IMR-90 (cell line): ENCODE data around the gene FXYD5. TPM values are rescaled to one million over a fixed set of nuclear protein-coding genes. Genes with fewer than 3 reads are reported as not detected.

Experiments
- ATAC-seq: fragments of 200-7000 bp; cut with Tn5 transposase; 2 replicates; pipeline ENCODE4 v1.9.1; 2020; ENCODE audit warnings: low read depth, mild to moderate bottlenecking, moderate library complexity
- BruUV-seq: library from RNA; stranded (reverse); fragments of 400-500 nt; replicated peaks from 2 replicates; lab custom pipeline; 2021; lab: Mats Ljungman, UMichigan
- CTCF ChIA-PET: fragments of 300-600 bp; formaldehyde crosslinking; extraction: SDS; loops from one replicate; lab custom pipeline; 2021; ENCODE audit warnings: antibody characterized with exemption; lab: Yijun Ruan, JAX
- POLR2A ChIA-PET: fragments of 300-600 bp; sonication (Branson Sonifier 250); formaldehyde crosslinking; loops from one replicate; lab custom pipeline; 2022; ENCODE audit warnings: antibody characterized with exemption; ENCODE audit not compliant: unreplicated experiment; lab: Charles Lee
- DNase-seq: peaks from one replicate; pipeline ENCODE4 v3.0.0; 2013
- H2AFZ ChIP-seq: replicated peaks from 2 replicates; pipeline ENCODE3; 2013; ENCODE audit warnings: low read length, mild to moderate bottlenecking; ENCODE audit not compliant: poor library complexity
- H2AK5ac ChIP-seq: 2 replicates; pipeline ENCODE4 v1.6.1; 2013; ENCODE audit warnings: low read depth, low read length, inconsistent platforms
- H2AK9ac ChIP-seq: replicated peaks from 2 replicates; pipeline ENCODE3; 2013; ENCODE audit warnings: mild to moderate bottlenecking, low read depth, low read length, moderate library complexity; ENCODE audit not compliant: poor library complexity
- H2BK120ac ChIP-seq: 2 replicates; pipeline ENCODE4 v1.6.1; 2013; ENCODE audit warnings: low read depth, low read length, inconsistent platforms
- H2BK15ac ChIP-seq: 3 replicates; pipeline ENCODE4 v1.6.1; 2013; ENCODE audit warnings: low read depth, low read length, inconsistent platforms
- H2BK20ac ChIP-seq: 2 replicates; pipeline ENCODE4 v1.6.1; 2013; ENCODE audit warnings: low read depth, mild to moderate bottlenecking, inconsistent platforms, low read length, moderate library complexity
- H2BK5ac ChIP-seq: 2 replicates; pipeline ENCODE4 v1.6.1; 2013; ENCODE audit warnings: mild to moderate bottlenecking, low read depth, low read length, inconsistent platforms; ENCODE audit not compliant: poor library complexity, severe bottlenecking
- H3K14ac ChIP-seq: replicated peaks from 2 replicates; pipeline ENCODE4 v1.6.1; 2013; ENCODE audit warnings: low read depth, low read length, inconsistent platforms
- H3K18ac ChIP-seq: 2 replicates; pipeline ENCODE4 v1.6.1; 2013; ENCODE audit warnings: low read depth, low read length, control low read depth
- H3K23ac ChIP-seq: 2 replicates; pipeline ENCODE4 v1.6.1; 2013; ENCODE audit warnings: low read depth, low read length, inconsistent platforms
- H3K27ac ChIP-seq: 2 replicates; pipeline ENCODE4 v1.5.1; 2013; ENCODE audit warnings: mild to moderate bottlenecking, control low read depth, low read length; ENCODE audit not compliant: insufficient read depth
- H3K27me3 ChIP-seq: 2 replicates; pipeline ENCODE4 v1.6.1; 2013; ENCODE audit warnings: low read length; ENCODE audit not compliant: control insufficient read depth, insufficient read depth
- H3K36me3 ChIP-seq: 2 replicates; pipeline ENCODE4 v1.6.1; 2013; ENCODE audit warnings: low read length, mixed read lengths; ENCODE audit not compliant: control insufficient read depth, insufficient read depth
- H3K4ac ChIP-seq: 2 replicates; pipeline ENCODE4 v1.6.1; 2013; ENCODE audit warnings: low read depth, low read length, inconsistent platforms
- H3K4me1 ChIP-seq: 2 replicates; pipeline ENCODE4 v1.6.1; 2013; ENCODE audit warnings: low read length, mixed read lengths; ENCODE audit not compliant: control insufficient read depth, insufficient read depth
- H3K4me2 ChIP-seq: 2 replicates; pipeline ENCODE4 v1.6.1; 2013; ENCODE audit warnings: low read depth, mild to moderate bottlenecking, control low read depth, low read length, moderate library complexity
- H3K4me3 ChIP-seq: 2 replicates; pipeline ENCODE4 v1.5.1; 2013; ENCODE audit warnings: low read depth, mild to moderate bottlenecking, control low read depth, low read length, moderate library complexity; ENCODE audit not compliant: insufficient read depth
- H3K56ac ChIP-seq: 2 replicates; pipeline ENCODE4 v1.6.1; 2013; ENCODE audit warnings: low read length, inconsistent platforms; ENCODE audit not compliant: insufficient read depth; ENCODE audit errors: extremely low read depth
- H3K79me1 ChIP-seq, 2 experiments: 2 replicates each; pipeline ENCODE4 v1.6.1; 2013; ENCODE audit warnings: low read length in 2 of 2, inconsistent platforms in 1 of 2, low read depth in 1 of 2
- H3K9ac ChIP-seq: 2 replicates; pipeline ENCODE4 v1.6.1; 2013; ENCODE audit warnings: low read depth, low read length, control low read depth
- H3K9me1 ChIP-seq: 2 replicates; pipeline ENCODE4 v1.6.1; 2013; ENCODE audit warnings: low read length, inconsistent platforms; ENCODE audit not compliant: insufficient read depth
- H3K9me3 ChIP-seq: 2 replicates; pipeline ENCODE4 v1.6.1; 2013; ENCODE audit warnings: low read length; ENCODE audit not compliant: control insufficient read depth, insufficient read depth
- H4K20me1 ChIP-seq: 2 replicates; pipeline ENCODE4 v1.6.1; 2013; ENCODE audit warnings: low read length, inconsistent platforms; ENCODE audit not compliant: insufficient read depth
- H4K5ac ChIP-seq: 2 replicates; pipeline ENCODE4 v1.6.1; 2013; ENCODE audit warnings: mild to moderate bottlenecking, low read depth, low read length, control low read depth
- H4K8ac ChIP-seq, 2 experiments: 2 replicates each; pipeline ENCODE4 v1.6.1; 2013; ENCODE audit warnings: low read depth in 2 of 2, low read length in 2 of 2, control low read depth in 1 of 2, inconsistent platforms in 1 of 2
- H4K91ac ChIP-seq: 2 replicates; pipeline ENCODE4 v1.6.1; 2013; ENCODE audit warnings: low read depth, low read length, inconsistent platforms; ENCODE audit not compliant: insufficient read depth
- BHLHE40 ChIP-seq: fragments of 150-350 bp; IDR thresholded peaks from 2 replicates; pipeline ENCODE4 v1.6.1; 2016; ENCODE audit warnings: mild to moderate bottlenecking, low read depth, low read length
- CEBPB ChIP-seq: IDR thresholded peaks from 2 replicates; pipeline ENCODE4 v1.6.1; 2012; ENCODE audit warnings: low read depth, low read length, improper control_type of control experiment
- CHD1 ChIP-seq: IDR thresholded peaks from 2 replicates; pipeline ENCODE4 v1.6.1; 2012; ENCODE audit warnings: low read depth, low read length, improper control_type of control experiment
- CTCF ChIP-seq: conservative IDR thresholded peaks from 2 replicates; pipeline ENCODE4 v1.5.1; 2012; ENCODE audit warnings: mild to moderate bottlenecking, low read depth, low read length, improper control_type of control experiment
- ELK1 ChIP-seq: fragments of 150-350 bp; IDR thresholded peaks from 2 replicates; pipeline ENCODE4 v1.6.1; 2016; ENCODE audit warnings: low read depth, mild to moderate bottlenecking, low read length, moderate library complexity, borderline replicate concordance
- FOS ChIP-seq: fragments of 150-350 bp; IDR thresholded peaks from 2 replicates; pipeline ENCODE4 v1.6.1; 2016; ENCODE audit warnings: low read depth, low read length
- MAFK ChIP-seq: IDR thresholded peaks from 2 replicates; pipeline ENCODE4 v1.6.1; 2012; ENCODE audit warnings: low read depth, low read length, improper control_type of control experiment
- MAZ ChIP-seq: IDR thresholded peaks from 2 replicates; pipeline ENCODE4 v1.6.1; 2012; ENCODE audit warnings: low read depth, mild to moderate bottlenecking, low read length, improper control_type of control experiment, moderate library complexity, borderline replicate concordance
- MXI1 ChIP-seq: IDR thresholded peaks from 2 replicates; pipeline ENCODE4 v1.6.1; 2012; ENCODE audit warnings: low read depth, mild to moderate bottlenecking, low read length, moderate library complexity, borderline replicate concordance
- NFE2L2 ChIP-seq: fragments of 150-350 bp; IDR thresholded peaks from 2 replicates; pipeline ENCODE4 v1.6.1; 2016; ENCODE audit warnings: low read depth, mild to moderate bottlenecking, low read length
- POLR2A ChIP-seq: IDR thresholded peaks from 2 replicates; pipeline ENCODE4 v1.6.1; 2012; ENCODE audit warnings: mild to moderate bottlenecking, low read depth, low read length
- RAD21 ChIP-seq: IDR thresholded peaks from 2 replicates; pipeline ENCODE4 v1.6.1; 2012; ENCODE audit warnings: low read length, improper control_type of control experiment
- RCOR1 ChIP-seq: IDR thresholded peaks from 2 replicates; pipeline ENCODE4 v1.6.1; 2012; ENCODE audit warnings: mild to moderate bottlenecking, low read length, improper control_type of control experiment; ENCODE audit not compliant: insufficient replicate concordance
- RFX5 ChIP-seq: IDR thresholded peaks from 2 replicates; pipeline ENCODE4 v1.8.0; 2012; ENCODE audit warnings: low read depth, mild to moderate bottlenecking, low read length, moderate library complexity
- SMC3 ChIP-seq: fragments of 150-350 bp; IDR thresholded peaks from 2 replicates; pipeline ENCODE4 v1.6.1; 2016; ENCODE audit warnings: low read depth, mild to moderate bottlenecking, antibody characterized with exemption, low read length, moderate library complexity
- USF2 ChIP-seq: fragments of 150-350 bp; IDR thresholded peaks from 2 replicates; pipeline ENCODE4 v1.6.1; 2017; ENCODE audit warnings: mild to moderate bottlenecking, antibody characterized with exemption, low read length, low read depth
- WGBS, 2 experiments: methylation state at CpG; one replicate each; pipeline versions ENCODE4 v1.1.5 to v1.1.7; 2013; ENCODE audit warnings: missing lambda C conversion rate in 2 of 2; ENCODE audit not compliant: insufficient read length in 1 of 2; ENCODE audit errors: extremely low coverage in 2 of 2; 5-methylcytosine and 5-hydroxymethylcytosine counted together
- dilution Hi-C: fragments of 300-500 bp; cut with HindIII; formaldehyde crosslinking; loops from one replicate; pipeline ENCODE4 v1.14.3; 2018; ENCODE audit warnings: low sequenced_read_pairs; ENCODE audit not compliant: unreplicated experiment
- in situ Hi-C: fragments of 300-500 bp; cut with MboI; formaldehyde crosslinking; loops from 3 replicates; pipeline ENCODE4 v1.14.3; 2019; ENCODE audit warnings: low sequenced_read_pairs, inconsistent platforms, mixed read lengths
- intact Hi-C: fragments of 100-400 bp; cut with micrococcal nuclease; formaldehyde crosslinking; loops from 2 replicates; pipeline ENCODE4 v1.10.0; 2022
- polyA plus RNA-seq, 3 experiments: library from polyadenylated mRNA; depleted of rRNA; stranded (reverse); fragments of >200 nt; gene quantifications; 2 replicates each; pipeline ENCODE4 v1.2.3, GENCODE V29; 2012; ENCODE audit warnings: low replicate concordance in 1 of 3
- total RNA-seq: library from RNA; depleted of rRNA; stranded (reverse); fragments of >200 nt; gene quantifications from 2 replicates; pipeline ENCODE4 v1.2.3, GENCODE V29; 2012

FXYD5 gene
- total and polyA plus RNA-seq, 2 of the 4 experiments (the other 2 are of a cell fraction), result 53.6 to 245 TPM

GRCh38 chr19:35106898-35107541, 47.5 kb upstream of the FXYD5 start:
- Histone ChIP-seq H3K14ac (no peak overlapping the region), H2AK5ac (no peak overlapping the region), H3K4me1 (no peaks in the 10 kb centered on the region), H2AK9ac (no peak overlapping the region), H2BK5ac (no peak overlapping the region), H2BK120ac (no peak overlapping the region), H3K4me2 (no peak overlapping the region), H4K5ac (no peak overlapping the region), H3K79me1 (no peaks in the 10 kb centered on the region), H3K23ac (no peak overlapping the region), H3K9ac (no peak overlapping the region), H2BK15ac (no peak overlapping the region), H4K8ac (no peak overlapping the region), H3K9me3 (peaks cover 5% of the 10 kb centered on the region; the same call in 1 of the 2 replicates), H4K91ac (no peak overlapping the region), H4K20me1 (no peaks in the 10 kb centered on the region), H3K18ac (no peak overlapping the region), H3K4ac (no peak overlapping the region), H3K4me3 (no peak overlapping the region), H2AFZ (no peak overlapping the region), H3K36me3 (no peaks in the 10 kb centered on the region), H3K56ac (no peak overlapping the region), H3K27me3 (peaks cover under 1% of the 10 kb centered on the region; the same call in 1 of the 2 replicates), H2BK20ac (no peak overlapping the region), H3K27ac (no peak overlapping the region), H3K9me1 (no peaks in the 10 kb centered on the region)
- CTCF ChIA-PET, result interaction anchor here (0.7 kb wide), 1 partner anchor 40 kb away, joined by 4 read pairs; no protein-coding TSS in a partner anchor
- POLR2A ChIA-PET, result no interaction called here
- no peak for TF ChIP-seq USF2
- TF ChIP-seq RFX5, result no peak
- no peak for TF ChIP-seq POLR2A
- no peak for TF ChIP-seq BHLHE40
- no peak for TF ChIP-seq SMC3
- no peak for TF ChIP-seq CTCF
- TF ChIP-seq MXI1, result no peak
- no peak for TF ChIP-seq ELK1
- no peak for TF ChIP-seq RAD21
- TF ChIP-seq MAZ, result no peak
- TF ChIP-seq RCOR1, result no peak
- no peak for TF ChIP-seq CEBPB
- no peak for TF ChIP-seq MAFK
- TF ChIP-seq CHD1, result no peak
- TF ChIP-seq FOS, result no peak
- no peak for TF ChIP-seq NFE2L2
- BruUV-seq, result no TSS peak
- intact Hi-C loops (no loop called here), dilution Hi-C loops (no loop called here), in situ Hi-C loops (no loop called here)
- DNase-seq, result no peak
- ATAC-seq, result no peak
- no CpG with 5 or more reads among the region's 2 CpGs for WGBS, 2 experiments
